ENCODE results near the gene SCD.

GRCh38 chr10:100315615-100316014 lies 31.4 kb upstream of the SCD start:
- TF ChIP-seq POLR2AphosphoS5 (IDR thresholded peaks at IDR 0.05): no peak
- TF ChIP-seq POLR2A (IDR thresholded peaks at IDR 0.05): no peak

Data from spleen (tissue), 3 donors.